ENCODE data around the gene PXDC1. TPM values are rescaled to one million over a fixed set of nuclear protein-coding genes. Genes with fewer than 3 reads are reported as not detected.
"Not testable (repeated sequence)": the region's sequence is repeated elsewhere in the genome, so short reads cannot be mapped to it uniquely, and the experiment has no call there.

PXDC1 gene
- total RNA-seq, 1 donor from 2014 or later = 64.5 TPM

- TF ChIP-seq CTCF (IDR thresholded peaks at IDR 0.05; ENCODE audit: insufficient read depth, low read length, severe bottlenecking) = no peak
- Histone ChIP-seq H3K36me3 (ENCODE audit: control insufficient read depth, insufficient read depth, low read length) (no peaks in the 10 kb centered on the region), H3K27me3 (ENCODE audit: control insufficient read depth, insufficient read depth, low read length) (no peaks in the 10 kb centered on the region), H3K4me3 (ENCODE audit: low read depth, low read length) (no peak overlapping the region)
- no peak for FAIRE-seq
- no peak for DNase-seq (ENCODE audit: low read depth)
Observed at GRCh38 chr6:3693831-3694230, 57.7 kb downstream of the PXDC1 start.

- FAIRE-seq = no peak
- TF ChIP-seq CTCF (IDR thresholded peaks at IDR 0.05; ENCODE audit: insufficient read depth, low read length, severe bottlenecking) = no peak
- no peak for DNase-seq (ENCODE audit: low read depth)
- Histone ChIP-seq H3K27me3 (ENCODE audit: control insufficient read depth, insufficient read depth, low read length) (no peaks in the 10 kb centered on the region), H3K36me3 (ENCODE audit: control insufficient read depth, insufficient read depth, low read length) (no peaks in the 10 kb centered on the region), H3K4me3 (ENCODE audit: low read depth, low read length) (no peak overlapping the region)
Observed at GRCh38 chr6:3690506-3690905, 61.0 kb downstream of the PXDC1 start.

- no peak for TF ChIP-seq CTCF (IDR thresholded peaks at IDR 0.05; ENCODE audit: insufficient read depth, low read length, severe bottlenecking)
- no peak for DNase-seq (ENCODE audit: low read depth)
- no peak for FAIRE-seq
Observed at GRCh38 chr6:3687847-3688246, 63.7 kb downstream of the PXDC1 start.

GRCh38 chr6:3683331-3683730 is 68.2 kb downstream of the PXDC1 start:
- Histone ChIP-seq H3K36me3 (ENCODE audit: control insufficient read depth, insufficient read depth, low read length) (no peaks in the 10 kb centered on the region), H3K27me3 (ENCODE audit: control insufficient read depth, insufficient read depth, low read length) (peaks cover 5% of the 10 kb centered on the region), H3K4me3 (ENCODE audit: low read depth, low read length) (no peak overlapping the region)
- DNase-seq (ENCODE audit: low read depth) = no peak
- TF ChIP-seq CTCF (IDR thresholded peaks at IDR 0.05; ENCODE audit: insufficient read depth, low read length, severe bottlenecking) = no peak
- no peak for FAIRE-seq

More at GRCh38 chr6:3687847-3688246, 63.7 kb downstream of the PXDC1 start:
- no peak overlapping the region for H3K4me3 ChIP-seq (ENCODE audit: low read depth, low read length)
- H3K36me3 ChIP-seq (ENCODE audit: control insufficient read depth, insufficient read depth, low read length) = no peaks in the 10 kb centered on the region
- H3K27me3 ChIP-seq (ENCODE audit: control insufficient read depth, insufficient read depth, low read length) = no peaks in the 10 kb centered on the region

- FAIRE-seq (no peak), DNase-seq (ENCODE audit: low read depth) (no peak)
- no peak overlapping the region for H3K4me3 ChIP-seq (ENCODE audit: low read depth, low read length)
- peaks cover 5% of the 10 kb centered on the region for H3K27me3 ChIP-seq (ENCODE audit: control insufficient read depth, insufficient read depth, low read length)
- no peak for TF ChIP-seq CTCF (IDR thresholded peaks at IDR 0.05; ENCODE audit: insufficient read depth, low read length, severe bottlenecking)
- no peaks in the 10 kb centered on the region for H3K36me3 ChIP-seq (ENCODE audit: control insufficient read depth, insufficient read depth, low read length)
Observed at GRCh38 chr6:3678946-3679345, 72.6 kb downstream of the PXDC1 start.

- not testable (repeated sequence) for H3K36me3 ChIP-seq (ENCODE audit: control insufficient read depth, insufficient read depth, low read length); DNase-seq (ENCODE audit: low read depth); H3K4me3 ChIP-seq (ENCODE audit: low read depth, low read length); H3K27me3 ChIP-seq (ENCODE audit: control insufficient read depth, insufficient read depth, low read length); FAIRE-seq
Observed at GRCh38 chr6:3677751-3678150, 73.8 kb downstream of the PXDC1 start.

- FAIRE-seq = not testable (repeated sequence)
Observed at GRCh38 chr6:3677351-3677750, 74.2 kb downstream of the PXDC1 start.

More at GRCh38 chr6:3677351-3677750, 74.2 kb downstream of the PXDC1 start:
- H3K27me3 ChIP-seq (ENCODE audit: control insufficient read depth, insufficient read depth, low read length); H3K4me3 ChIP-seq (ENCODE audit: low read depth, low read length); DNase-seq (ENCODE audit: low read depth); H3K36me3 ChIP-seq (ENCODE audit: control insufficient read depth, insufficient read depth, low read length): not testable (repeated sequence)
